OCI-LY7 (cell line): ENCODE data around the gene WASF3.

Experiments used
- EZH2phosphoT487 ChIP-seq: fragments of 200-600 bp; sonication (generic); IDR thresholded peaks from 2 replicates; pipeline ENCODE4 v1.6.1; 2018; ENCODE audit warnings: low read depth, borderline replicate concordance, mild to moderate bottlenecking, mixed run types, antibody characterized with exemption, low read length, moderate library complexity, mixed read lengths
- TF ChIP-seq, protein P1 (sequence below): fragments of 200-600 bp; sonication (generic); conservative IDR thresholded peaks from 2 replicates; pipeline ENCODE4 v1.5.1; 2014; ENCODE audit warnings: mild to moderate bottlenecking, antibody characterized with exemption, low read length, moderate library complexity, mixed read lengths

DNA sequence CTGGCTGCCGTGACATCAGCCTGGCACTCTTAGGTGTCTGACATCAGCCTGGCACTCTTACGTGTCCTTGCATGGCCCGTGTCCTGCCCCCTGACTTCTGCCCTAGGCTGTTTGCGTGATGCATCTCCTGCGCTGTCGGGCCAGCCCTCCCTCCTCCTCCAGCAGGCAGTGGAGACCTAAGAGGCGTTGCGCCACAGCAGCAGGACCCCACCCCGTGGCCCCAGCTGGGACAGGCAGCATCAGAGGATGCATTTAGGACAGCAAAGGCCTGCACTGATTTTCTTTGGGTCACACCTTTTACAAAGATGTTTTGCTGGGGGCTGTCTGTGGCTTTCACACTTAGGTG lies 137.8 kb downstream of the WASF3 start:
- TF ChIP-seq, protein P1, sequence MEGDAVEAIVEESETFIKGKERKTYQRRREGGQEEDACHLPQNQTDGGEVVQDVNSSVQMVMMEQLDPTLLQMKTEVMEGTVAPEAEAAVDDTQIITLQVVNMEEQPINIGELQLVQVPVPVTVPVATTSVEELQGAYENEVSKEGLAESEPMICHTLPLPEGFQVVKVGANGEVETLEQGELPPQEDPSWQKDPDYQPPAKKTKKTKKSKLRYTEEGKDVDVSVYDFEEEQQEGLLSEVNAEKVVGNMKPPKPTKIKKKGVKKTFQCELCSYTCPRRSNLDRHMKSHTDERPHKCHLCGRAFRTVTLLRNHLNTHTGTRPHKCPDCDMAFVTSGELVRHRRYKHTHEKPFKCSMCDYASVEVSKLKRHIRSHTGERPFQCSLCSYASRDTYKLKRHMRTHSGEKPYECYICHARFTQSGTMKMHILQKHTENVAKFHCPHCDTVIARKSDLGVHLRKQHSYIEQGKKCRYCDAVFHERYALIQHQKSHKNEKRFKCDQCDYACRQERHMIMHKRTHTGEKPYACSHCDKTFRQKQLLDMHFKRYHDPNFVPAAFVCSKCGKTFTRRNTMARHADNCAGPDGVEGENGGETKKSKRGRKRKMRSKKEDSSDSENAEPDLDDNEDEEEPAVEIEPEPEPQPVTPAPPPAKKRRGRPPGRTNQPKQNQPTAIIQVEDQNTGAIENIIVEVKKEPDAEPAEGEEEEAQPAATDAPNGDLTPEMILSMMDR = no peak
- TF ChIP-seq EZH2phosphoT487 = no peak
